ENCODE data around the gene DNAJC4. TPM values are rescaled to one million over a fixed set of nuclear protein-coding genes. Genes with fewer than 3 reads are reported as not detected.

The DNAJC4 gene
- total RNA-seq, 1 donor from 2014 or later: 48.2 TPM

DNA sequence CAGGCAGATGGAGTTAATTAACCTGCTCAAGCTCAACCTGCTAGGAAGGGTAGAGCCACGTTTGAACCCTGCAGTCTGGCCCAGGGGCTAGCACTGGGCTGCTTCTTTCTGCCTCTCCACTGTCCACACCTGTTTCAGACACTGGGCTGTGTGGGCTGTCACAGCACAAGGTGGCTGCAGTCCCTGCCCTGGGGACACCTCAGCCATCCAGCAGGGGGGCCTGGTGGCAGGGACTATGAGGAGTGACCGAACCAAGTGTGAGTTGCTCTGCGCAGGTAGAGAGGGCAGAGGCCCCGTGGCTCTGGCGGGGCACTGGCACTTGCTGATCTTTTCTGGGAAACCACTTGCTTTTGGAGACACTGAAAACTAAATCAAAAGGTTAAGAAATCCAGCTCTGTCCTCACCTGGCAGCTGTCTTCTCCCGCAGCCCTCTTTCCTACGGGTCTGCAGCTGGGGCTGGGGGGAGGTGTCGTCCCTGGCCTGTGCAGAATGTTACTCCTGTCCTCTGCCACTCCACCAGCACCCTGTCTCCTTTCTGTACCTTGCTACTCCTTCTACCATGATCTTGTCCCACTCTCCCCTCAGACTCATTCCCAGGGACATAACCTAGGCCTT is 48.3 kb downstream of the DNAJC4 start:
- H3K9me3 Mint-ChIP-seq: no peaks in the 10 kb centered on the region
- H3K27ac Mint-ChIP-seq: no peak overlapping the region
- no peaks in the 10 kb centered on the region for H3K27me3 Mint-ChIP-seq
- DNase-seq (ENCODE audit: extremely low spot score, unreplicated experiment): no peak
- H3K4me3 Mint-ChIP-seq: no peak overlapping the region
- H3K4me1 Mint-ChIP-seq (ENCODE audit: unreplicated experiment): peaks cover 4% of the 10 kb centered on the region
- peaks cover 11% of the 10 kb centered on the region for H3K36me3 Mint-ChIP-seq
- TF ChIP-seq, protein P1, sequence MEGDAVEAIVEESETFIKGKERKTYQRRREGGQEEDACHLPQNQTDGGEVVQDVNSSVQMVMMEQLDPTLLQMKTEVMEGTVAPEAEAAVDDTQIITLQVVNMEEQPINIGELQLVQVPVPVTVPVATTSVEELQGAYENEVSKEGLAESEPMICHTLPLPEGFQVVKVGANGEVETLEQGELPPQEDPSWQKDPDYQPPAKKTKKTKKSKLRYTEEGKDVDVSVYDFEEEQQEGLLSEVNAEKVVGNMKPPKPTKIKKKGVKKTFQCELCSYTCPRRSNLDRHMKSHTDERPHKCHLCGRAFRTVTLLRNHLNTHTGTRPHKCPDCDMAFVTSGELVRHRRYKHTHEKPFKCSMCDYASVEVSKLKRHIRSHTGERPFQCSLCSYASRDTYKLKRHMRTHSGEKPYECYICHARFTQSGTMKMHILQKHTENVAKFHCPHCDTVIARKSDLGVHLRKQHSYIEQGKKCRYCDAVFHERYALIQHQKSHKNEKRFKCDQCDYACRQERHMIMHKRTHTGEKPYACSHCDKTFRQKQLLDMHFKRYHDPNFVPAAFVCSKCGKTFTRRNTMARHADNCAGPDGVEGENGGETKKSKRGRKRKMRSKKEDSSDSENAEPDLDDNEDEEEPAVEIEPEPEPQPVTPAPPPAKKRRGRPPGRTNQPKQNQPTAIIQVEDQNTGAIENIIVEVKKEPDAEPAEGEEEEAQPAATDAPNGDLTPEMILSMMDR (conservative IDR thresholded peaks at IDR 0.05): no peak

DNA sequence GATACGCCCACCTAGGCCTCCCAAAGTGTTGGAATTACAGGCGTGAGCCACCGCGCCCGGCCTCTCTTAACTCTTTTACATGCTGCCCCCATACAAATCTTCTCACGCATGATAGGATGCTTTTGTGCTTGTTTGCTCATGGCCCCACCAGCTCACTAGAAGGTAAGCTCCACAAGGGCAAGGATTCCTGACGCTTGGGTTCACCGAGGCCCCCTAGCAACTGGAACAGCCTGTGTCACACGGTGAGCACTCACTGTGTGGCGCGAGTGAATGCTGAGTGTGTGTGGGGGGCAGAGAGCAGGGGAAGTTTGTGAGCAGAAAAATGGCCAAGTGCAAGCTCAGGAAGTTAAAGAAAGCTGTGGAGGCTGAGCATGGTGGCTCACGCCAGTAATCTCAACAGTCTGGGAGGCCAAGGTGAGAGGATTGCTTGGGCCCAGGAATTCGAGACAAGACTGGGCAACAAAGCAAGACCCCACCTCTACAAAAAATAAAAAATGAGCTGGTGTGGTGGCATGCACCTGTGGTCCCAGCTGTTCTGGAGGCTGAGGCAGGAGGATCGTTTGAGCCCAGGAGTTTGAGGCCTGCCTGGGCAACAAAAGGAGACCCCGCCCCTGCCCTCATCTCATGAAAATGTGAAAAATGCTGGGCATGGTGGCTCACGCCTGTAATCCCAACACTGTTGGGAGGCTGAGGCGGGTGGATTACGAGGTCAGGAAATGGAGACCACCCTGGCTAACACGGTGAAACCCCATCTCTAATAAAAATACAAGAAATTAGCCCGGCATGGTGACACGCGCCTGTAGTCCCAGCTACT is 51.8 kb downstream of the DNAJC4 start:
- no peaks in the 10 kb centered on the region for H3K9me3 Mint-ChIP-seq
- peak overlapping the region; percentile 36 for H3K27ac Mint-ChIP-seq
- H3K4me1 Mint-ChIP-seq (ENCODE audit: unreplicated experiment): peaks cover 12% of the 10 kb centered on the region

DNA sequence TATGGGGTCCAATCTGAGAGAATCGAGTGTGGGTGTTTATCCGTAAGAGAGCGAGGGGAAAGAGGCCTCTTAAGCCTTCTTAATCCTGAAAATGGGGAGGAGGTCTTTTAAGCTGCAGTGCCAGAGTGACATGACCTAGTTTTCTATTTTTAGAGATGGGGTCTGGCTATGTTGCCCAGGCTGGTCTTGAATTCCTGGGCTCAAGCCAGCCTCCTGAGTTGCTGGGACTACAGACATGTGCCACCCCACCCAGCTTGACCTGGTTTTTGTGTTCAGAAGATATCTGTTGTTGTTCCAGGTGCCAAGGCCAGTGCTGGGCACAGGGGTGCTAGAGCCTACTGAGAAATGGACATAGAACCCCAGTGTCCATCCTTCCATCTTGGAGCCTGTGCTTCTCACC is 52.7 kb downstream of the DNAJC4 start:
- no peak for DNase-seq (ENCODE audit: extremely low spot score, unreplicated experiment)
- peaks cover 11% of the 10 kb centered on the region for H3K36me3 Mint-ChIP-seq
- TF ChIP-seq, protein P1 (conservative IDR thresholded peaks at IDR 0.05): no peak
- H3K27me3 Mint-ChIP-seq: no peaks in the 10 kb centered on the region
- peaks cover 13% of the 10 kb centered on the region for H3K4me1 Mint-ChIP-seq (ENCODE audit: unreplicated experiment)
- H3K27ac Mint-ChIP-seq: peak overlapping the region; percentile 88
- peak overlapping the region; percentile 87 for H3K4me3 Mint-ChIP-seq
- H3K9me3 Mint-ChIP-seq: no peaks in the 10 kb centered on the region

More for the DNA sequence above, 51.8 kb downstream of the DNAJC4 start:
- TF ChIP-seq, protein P1 (conservative IDR thresholded peaks at IDR 0.05): no peak
- H3K36me3 Mint-ChIP-seq: peaks cover 11% of the 10 kb centered on the region
- DNase-seq (ENCODE audit: extremely low spot score, unreplicated experiment): no peak
- no peaks in the 10 kb centered on the region for H3K27me3 Mint-ChIP-seq
- H3K4me3 Mint-ChIP-seq: no peak overlapping the region

Other genes with a start within 250 kb of the DNAJC4 start
- 101 and 105 TPM in 2 replicates for gene OTUB1, start 244.1 kb upstream of the DNAJC4 start, total RNA-seq (ENCODE audit: low replicate concordance)
- gene FLRT1, start 194.6 kb upstream of the DNAJC4 start, total RNA-seq (ENCODE audit: low replicate concordance): 0.26 and 3.0 TPM in 2 replicates
- gene MACROD1, start 64.4 kb upstream of the DNAJC4 start, total RNA-seq (ENCODE audit: low replicate concordance): 21.1 and 22.3 TPM in 2 replicates
- 176 and 206 TPM in 2 replicates for gene STIP1, start 44.4 kb upstream of the DNAJC4 start, total RNA-seq (ENCODE audit: low replicate concordance)
- 3.5 and 6.9 TPM in 2 replicates for gene FERMT3, start 23.8 kb upstream of the DNAJC4 start, total RNA-seq (ENCODE audit: low replicate concordance)
- 34.2 and 38.9 TPM in 2 replicates for gene TRPT1, start 4.4 kb upstream of the DNAJC4 start, total RNA-seq (ENCODE audit: low replicate concordance)
- 47.9 and 49.0 TPM in 2 replicates for gene NUDT22, start 4.3 kb upstream of the DNAJC4 start, total RNA-seq (ENCODE audit: low replicate concordance)
- gene VEGFB, start 4.0 kb downstream of the DNAJC4 start, total RNA-seq (ENCODE audit: low replicate concordance): 66.3 and 71.8 TPM in 2 replicates
- 52.8 and 69.6 TPM in 2 replicates for gene FKBP2, start 10.5 kb downstream of the DNAJC4 start, total RNA-seq (ENCODE audit: low replicate concordance)
- gene PPP1R14B, start 16.4 kb downstream of the DNAJC4 start, total RNA-seq (ENCODE audit: low replicate concordance): 187 and 274 TPM in 2 replicates
- gene PLCB3, start 21.0 kb downstream of the DNAJC4 start, total RNA-seq (ENCODE audit: low replicate concordance): 40.7 and 56.2 TPM in 2 replicates
- gene BAD, start 54.1 kb downstream of the DNAJC4 start, total RNA-seq (ENCODE audit: low replicate concordance): 39.3 and 48.7 TPM in 2 replicates
- gene GPR137, start 55.3 kb downstream of the DNAJC4 start, total RNA-seq (ENCODE audit: low replicate concordance): 43.7 and 47.9 TPM in 2 replicates
- gene KCNK4, start 60.8 kb downstream of the DNAJC4 start, total RNA-seq (ENCODE audit: low replicate concordance): 0.19 TPM in 1 of 2 replicates, not detected in the other
- not detected in 2 replicates for gene CATSPERZ, start 69.8 kb downstream of the DNAJC4 start, total RNA-seq (ENCODE audit: low replicate concordance)
- 41.7 and 76.0 TPM in 2 replicates for gene ESRRA, start 75.0 kb downstream of the DNAJC4 start, total RNA-seq (ENCODE audit: low replicate concordance)
- 160 and 198 TPM in 2 replicates for gene TRMT112, start 87.0 kb downstream of the DNAJC4 start, total RNA-seq (ENCODE audit: low replicate concordance)
- 166 and 227 TPM in 2 replicates for gene PRDX5, start 87.6 kb downstream of the DNAJC4 start, total RNA-seq (ENCODE audit: low replicate concordance)
- 2.8 and 3.1 TPM in 2 replicates for gene CCDC88B, start 109.7 kb downstream of the DNAJC4 start, total RNA-seq (ENCODE audit: low replicate concordance)
- 26.4 and 49.8 TPM in 2 replicates for gene RPS6KA4, start 128.6 kb downstream of the DNAJC4 start, total RNA-seq (ENCODE audit: low replicate concordance)

Data from type B pancreatic cell (in vitro differentiated cells).